Activated T-helper 1 cell treated with anti-CD3 and anti-CD28 coated beads, Interleukin-12 subunit alpha, Interleukin-12 subunit beta, Interleukin-2, Interleukin-4 antibody, amounts not matched to agents 30 ng/mL and 10 ng/mL and 1 ng/mL, durations not matched to agents 14 hours and 24 hours and 36 hours (primary cell): Measurements from ENCODE around the gene RASGEF1C. TPM values are rescaled to one million over a fixed set of nuclear protein-coding genes. Genes with fewer than 3 reads are reported as not detected.

ENCODE experiments used
- DNase-seq: peaks from one replicate; pipeline ENCODE4 v3.0.0; 2021; ENCODE audit warnings: low spot score
- H3K27ac Mint-ChIP-seq: one replicate; pipeline ENCODE4 v1.8.0; 2021; ENCODE audit warnings: mild to moderate bottlenecking, mixed read lengths
- H3K27me3 Mint-ChIP-seq: one replicate; pipeline ENCODE4 v1.8.0; 2022; ENCODE audit warnings: mild to moderate bottlenecking, moderate library complexity, mixed read lengths; ENCODE audit not compliant: insufficient read depth
- H3K36me3 Mint-ChIP-seq: one replicate; pipeline ENCODE4 v1.8.0; 2021; ENCODE audit warnings: low read depth, mixed read lengths
- H3K4me1 Mint-ChIP-seq: one replicate; pipeline ENCODE4 v1.8.0; 2021; ENCODE audit warnings: low read depth, mixed read lengths
- H3K4me3 Mint-ChIP-seq: one replicate; pipeline ENCODE4 v1.8.0; 2021; ENCODE audit warnings: mild to moderate bottlenecking, moderate library complexity, mixed read lengths
- H3K9me3 Mint-ChIP-seq: one replicate; pipeline ENCODE4 v1.8.0; 2021; ENCODE audit warnings: mixed read lengths
- intact Hi-C: fragments of 100-400 bp; cut with micrococcal nuclease; formaldehyde crosslinking; loops from one replicate; pipeline ENCODE4 v1.15.1; 2024
- total RNA-seq: library from RNA; stranded (reverse); gene quantifications from 2 replicates; pipeline ENCODE4 v1.2.3, GENCODE V29; 2022

RASGEF1C gene
- total RNA-seq, 1 donor from 2014 or later, result not detected

DNA sequence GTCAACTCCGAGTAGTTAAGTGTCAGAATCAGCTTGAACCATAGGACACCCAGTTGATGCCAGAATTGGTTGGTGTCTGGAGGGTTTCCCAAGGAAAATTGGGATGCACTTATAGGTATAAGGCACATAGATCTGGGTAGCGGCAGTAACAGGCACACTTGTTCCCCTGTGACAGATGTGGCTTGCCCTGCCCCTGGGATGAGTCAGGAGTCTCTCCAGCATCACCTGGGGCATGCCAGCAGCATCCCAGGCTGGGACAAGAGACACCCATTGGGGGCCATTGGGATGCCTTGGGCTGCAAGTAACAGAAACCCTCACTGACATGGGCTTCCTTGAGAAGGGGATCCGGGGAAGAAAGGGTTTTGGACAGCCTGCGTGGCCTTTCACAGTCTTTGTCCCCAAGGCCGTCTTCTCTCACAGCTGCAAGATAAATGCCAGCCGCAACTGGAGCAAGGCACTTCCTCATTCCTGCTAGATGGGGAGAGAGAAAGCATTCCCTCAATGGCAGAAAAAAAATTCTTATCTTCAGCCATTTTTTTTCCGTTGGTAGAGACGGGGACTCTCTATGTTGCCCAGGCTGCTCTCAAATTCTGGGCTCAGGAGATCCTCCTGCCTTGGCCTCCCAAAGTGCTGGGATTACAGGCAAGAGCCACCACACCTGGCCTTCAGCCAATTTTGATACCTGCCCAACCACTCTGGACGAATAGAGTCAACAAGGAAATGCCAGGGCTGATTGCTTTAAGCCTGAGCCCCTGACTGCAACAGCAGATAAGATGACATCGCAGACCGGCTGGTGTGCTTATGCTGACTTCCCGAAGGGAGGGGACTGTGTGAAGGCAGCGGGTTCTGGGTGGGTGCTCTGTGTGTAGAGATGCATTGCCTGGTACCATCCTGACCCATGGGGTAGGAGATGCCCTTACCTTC is 124.1 kb downstream of the RASGEF1C start:
- no peak overlapping the region for H3K4me3 Mint-ChIP-seq
- H3K9me3 Mint-ChIP-seq, result no peaks in the 10 kb centered on the region
- H3K36me3 Mint-ChIP-seq, result no peaks in the 10 kb centered on the region
- H3K27me3 Mint-ChIP-seq, result peaks cover 10% of the 10 kb centered on the region
- DNase-seq, result no peak
- H3K27ac Mint-ChIP-seq, result no peak overlapping the region
- peaks cover under 1% of the 10 kb centered on the region for H3K4me1 Mint-ChIP-seq
- intact Hi-C loops, result no loop called here

DNA sequence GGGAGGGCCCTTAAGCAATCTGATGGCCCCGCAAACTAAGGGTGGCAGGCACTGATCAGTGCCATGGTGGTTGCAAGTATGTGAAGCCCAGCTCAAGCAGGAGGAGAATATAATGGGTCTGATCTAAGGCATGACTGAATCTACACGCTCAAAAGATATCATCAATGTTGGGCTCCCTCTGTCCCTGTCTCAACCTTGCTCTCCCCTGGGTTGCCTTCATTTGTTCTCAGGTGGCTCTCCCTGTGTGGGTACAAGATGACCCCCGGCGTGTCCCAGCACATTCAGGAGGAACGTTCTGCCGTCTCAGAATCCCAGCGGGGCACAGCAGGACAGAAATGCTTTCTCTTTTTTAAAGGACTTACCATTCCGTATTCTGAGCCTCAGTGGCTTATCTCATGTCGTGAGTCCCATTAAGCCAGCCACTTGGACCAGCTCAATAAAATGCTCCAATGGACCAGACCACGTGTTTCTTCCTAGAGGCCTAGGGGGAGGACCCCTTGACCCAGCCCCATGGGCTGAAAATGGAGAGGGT is 125.4 kb downstream of the RASGEF1C start:
- no peak overlapping the region for H3K27ac Mint-ChIP-seq
- DNase-seq, result no peak
- intact Hi-C loops, result no loop called here
- no peak overlapping the region for H3K4me3 Mint-ChIP-seq
- no peaks in the 10 kb centered on the region for H3K36me3 Mint-ChIP-seq
- no peaks in the 10 kb centered on the region for H3K4me1 Mint-ChIP-seq
- H3K9me3 Mint-ChIP-seq, result no peaks in the 10 kb centered on the region
- peaks cover 20% of the 10 kb centered on the region for H3K27me3 Mint-ChIP-seq

DNA sequence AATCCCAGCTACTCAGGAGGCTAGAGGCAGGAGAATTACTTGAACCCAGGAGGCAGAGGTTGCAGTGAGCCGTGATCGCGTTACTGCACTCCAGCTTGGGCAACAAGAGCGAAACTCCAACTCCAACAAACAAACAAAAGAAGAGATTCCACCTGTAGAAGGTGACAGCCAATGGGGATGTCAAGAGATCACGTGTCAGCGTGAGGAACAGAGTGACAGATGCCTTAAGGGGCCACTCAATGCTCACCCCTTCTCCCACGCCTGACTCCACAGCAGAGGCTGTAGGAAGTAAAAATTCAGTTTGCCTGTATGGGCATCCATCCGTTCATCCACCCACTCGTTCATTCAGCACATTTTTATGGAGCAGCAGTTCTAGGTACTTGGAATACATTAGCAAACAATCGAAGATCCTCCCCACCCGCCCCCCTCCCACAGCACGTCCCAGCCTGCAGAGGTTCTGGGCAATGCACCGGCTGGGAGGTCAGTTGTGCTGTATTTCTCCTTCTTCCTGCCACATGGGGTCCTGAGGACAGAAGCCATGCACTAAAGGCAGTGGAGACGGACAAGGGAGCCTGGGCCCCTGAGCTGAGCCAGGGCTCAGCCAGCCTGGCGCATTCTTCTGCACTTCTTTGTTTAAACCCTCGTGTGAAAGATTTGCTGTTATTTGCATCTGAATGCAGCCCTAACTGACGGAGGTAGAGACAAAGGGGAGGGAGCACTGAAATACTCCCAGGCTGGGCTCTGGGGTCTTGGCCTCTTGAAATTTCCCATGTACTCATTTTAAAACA is 126.2 kb downstream of the RASGEF1C start:
- intact Hi-C loops, result no loop called here
- Mint-ChIP-seq H3K27me3 (peaks cover 19% of the 10 kb centered on the region), H3K4me3 (no peak overlapping the region), H3K4me1 (no peaks in the 10 kb centered on the region), H3K27ac (no peak overlapping the region), H3K9me3 (no peaks in the 10 kb centered on the region), H3K36me3 (no peaks in the 10 kb centered on the region)
- no peak for DNase-seq

DNA sequence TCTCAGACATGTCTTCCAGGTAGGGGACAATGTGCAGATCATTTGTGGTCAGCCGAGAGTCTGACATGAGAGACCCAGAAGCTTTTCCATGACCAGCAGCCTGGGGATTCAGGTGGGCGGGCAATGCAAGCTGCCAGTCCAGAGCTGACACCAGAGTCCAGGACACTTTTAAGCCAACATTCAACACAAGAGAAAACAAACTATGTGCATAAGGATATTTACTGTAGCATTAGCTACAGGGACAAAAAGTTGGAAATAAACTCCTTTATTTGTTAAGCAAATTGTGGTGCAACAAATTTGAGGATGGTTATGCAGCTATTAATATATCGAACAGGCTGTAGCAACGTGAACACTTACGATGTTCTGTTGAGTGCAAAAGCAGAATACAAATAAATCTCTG is 127.5 kb downstream of the RASGEF1C start:
- no peak for DNase-seq
- no peaks in the 10 kb centered on the region for H3K4me1 Mint-ChIP-seq
- intact Hi-C loops, result no loop called here
- no peaks in the 10 kb centered on the region for H3K9me3 Mint-ChIP-seq
- H3K27ac Mint-ChIP-seq, result no peak overlapping the region
- H3K4me3 Mint-ChIP-seq, result no peak overlapping the region
- H3K27me3 Mint-ChIP-seq, result peaks cover 21% of the 10 kb centered on the region
- H3K36me3 Mint-ChIP-seq, result no peaks in the 10 kb centered on the region

DNA sequence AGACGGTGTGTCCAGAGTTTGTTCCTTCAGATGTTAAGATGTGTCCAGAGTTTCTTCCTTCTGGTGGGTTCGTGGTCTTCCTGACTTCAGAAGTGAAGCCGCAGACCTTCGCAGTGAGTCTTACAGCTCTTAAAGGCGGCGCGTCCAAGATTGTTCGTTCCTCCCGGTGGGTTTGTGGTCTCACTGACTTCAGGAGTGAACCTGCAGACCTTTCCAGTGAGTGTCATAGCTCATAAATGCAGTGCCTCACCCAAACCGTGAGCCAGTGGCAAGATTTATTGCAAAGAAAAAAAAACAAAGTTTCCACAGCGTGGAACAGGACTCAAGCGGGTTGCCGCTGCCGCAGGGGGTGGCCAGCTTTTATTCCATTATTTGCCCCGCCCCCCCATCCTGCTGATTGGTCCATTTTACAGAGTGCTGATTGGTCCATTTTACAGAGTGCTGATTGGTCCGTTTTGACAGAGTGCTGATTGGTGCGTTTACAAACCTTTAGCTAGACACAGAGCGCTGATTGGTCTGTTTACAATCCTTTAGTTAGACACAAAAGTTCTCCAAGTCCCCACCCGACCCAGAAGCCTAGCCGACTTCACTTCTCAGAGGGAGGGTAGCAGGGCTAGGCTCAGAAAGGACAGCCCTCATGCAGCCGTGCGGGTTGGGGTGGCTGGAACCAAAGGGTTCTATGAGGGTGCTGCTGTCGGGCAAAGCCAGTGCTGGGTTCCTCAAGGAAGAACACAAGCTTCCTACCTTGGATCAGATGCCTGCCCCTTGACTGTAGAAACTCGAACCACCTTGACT is 128.3 kb downstream of the RASGEF1C start:
- intact Hi-C loops, result no loop called here
- Mint-ChIP-seq H3K9me3 (no peaks in the 10 kb centered on the region), H3K27me3 (peaks cover 21% of the 10 kb centered on the region), H3K4me3 (no peak overlapping the region), H3K4me1 (no peaks in the 10 kb centered on the region), H3K36me3 (no peaks in the 10 kb centered on the region), H3K27ac (no peak overlapping the region)
- DNase-seq, result no peak

DNA sequence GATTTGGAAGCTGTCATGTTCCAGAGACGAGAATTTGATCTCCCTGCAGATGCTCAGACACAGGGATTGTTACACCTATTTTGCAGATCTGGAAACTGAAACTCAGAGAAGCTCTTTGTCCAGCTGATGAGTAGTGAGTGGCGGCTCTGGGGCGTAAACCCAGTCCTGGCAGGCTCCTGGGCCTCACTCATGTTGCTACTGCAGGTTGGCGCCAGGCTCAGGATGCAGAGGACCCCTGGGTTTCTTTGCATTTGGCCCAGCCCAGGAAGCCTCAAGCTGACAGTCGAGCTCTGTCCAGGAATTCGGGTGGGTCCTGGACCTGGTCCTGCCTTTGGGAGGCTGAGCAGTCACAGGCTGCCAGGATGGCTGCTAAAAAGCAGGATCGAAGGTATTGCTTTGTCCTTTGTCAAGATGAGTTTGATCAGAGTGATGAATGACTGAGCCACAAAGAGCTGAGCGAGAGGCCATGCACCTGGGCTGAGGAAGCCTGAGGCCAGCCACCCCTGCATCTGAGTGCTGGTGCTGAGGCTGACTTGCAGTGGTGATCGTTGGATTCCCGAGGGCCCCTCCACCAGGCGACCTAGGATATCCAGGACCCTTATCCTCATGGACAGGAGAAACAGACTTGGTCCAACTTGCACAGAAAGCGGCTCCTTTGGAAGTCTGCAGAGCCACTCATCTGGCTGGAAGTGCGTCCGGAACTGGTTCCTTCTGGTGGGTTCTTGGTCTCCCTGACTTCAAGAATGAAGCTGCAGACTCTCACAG is 129.1 kb downstream of the RASGEF1C start:
- H3K36me3 Mint-ChIP-seq, result no peaks in the 10 kb centered on the region
- H3K4me3 Mint-ChIP-seq, result no peak overlapping the region
- H3K27me3 Mint-ChIP-seq, result peaks cover 21% of the 10 kb centered on the region
- no peak overlapping the region for H3K27ac Mint-ChIP-seq
- no peaks in the 10 kb centered on the region for H3K9me3 Mint-ChIP-seq
- no peaks in the 10 kb centered on the region for H3K4me1 Mint-ChIP-seq
- DNase-seq, result no peak
- intact Hi-C loops, result no loop called here

DNA sequence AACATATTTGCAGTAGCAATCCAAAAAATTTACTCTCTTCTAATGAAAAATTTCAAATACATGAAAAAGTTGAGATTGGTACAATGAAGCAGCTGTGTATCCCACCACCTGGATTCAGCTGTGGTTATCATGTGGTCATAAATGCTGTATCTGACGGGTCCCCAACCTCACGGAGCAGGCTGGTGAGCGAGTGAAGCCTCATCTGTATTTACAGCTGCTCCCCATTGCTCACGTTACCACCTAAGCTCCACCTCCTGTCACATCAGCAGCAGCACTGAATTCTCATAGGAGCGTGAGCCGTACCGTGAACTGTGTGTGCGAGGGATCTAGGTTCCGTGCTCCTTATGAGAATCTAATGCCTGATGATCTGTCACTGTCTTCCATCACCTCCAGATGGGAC is 130.7 kb downstream of the RASGEF1C start:
- intact Hi-C loops, result no loop called here
- Mint-ChIP-seq H3K4me3 (no peak overlapping the region), H3K36me3 (peaks cover 3% of the 10 kb centered on the region), H3K4me1 (no peaks in the 10 kb centered on the region), H3K9me3 (peaks cover 4% of the 10 kb centered on the region), H3K27me3 (peaks cover 26% of the 10 kb centered on the region), H3K27ac (no peak overlapping the region)
- no peak for DNase-seq

DNA sequence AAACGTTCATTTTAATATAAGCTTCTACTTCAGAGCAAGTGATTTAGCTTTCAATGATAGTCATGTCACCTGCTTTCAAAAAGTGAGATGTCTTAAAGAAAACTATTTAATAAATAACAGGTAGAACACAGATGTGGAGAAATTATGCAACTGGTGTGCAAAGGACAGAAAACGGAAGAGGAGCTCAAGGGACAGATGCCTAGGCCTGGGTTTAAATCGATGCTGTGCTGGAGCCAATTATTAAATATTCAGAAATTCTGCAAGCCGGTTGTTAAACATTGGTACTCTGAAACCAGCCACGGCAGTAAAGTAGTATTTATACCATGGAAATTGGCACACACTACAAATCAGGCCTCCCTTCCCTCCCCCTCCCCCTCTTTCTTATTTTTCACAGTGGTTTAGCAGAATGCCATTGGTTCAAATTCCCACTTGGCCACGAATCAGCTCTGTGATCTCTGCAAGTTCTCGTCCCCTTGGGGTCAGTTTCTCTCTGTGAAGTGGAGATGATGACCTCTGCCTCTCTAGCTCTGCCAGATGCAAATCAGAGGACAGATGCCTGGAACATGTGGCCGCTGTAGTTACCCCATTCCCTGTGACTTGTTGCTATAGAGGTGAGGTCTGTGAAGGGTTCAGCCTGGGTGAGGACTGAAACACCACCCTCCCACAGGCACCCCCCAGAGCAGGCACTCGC is 131.3 kb downstream of the RASGEF1C start:
- Mint-ChIP-seq H3K4me3 (no peak overlapping the region), H3K9me3 (peaks cover 7% of the 10 kb centered on the region), H3K27me3 (peaks cover 28% of the 10 kb centered on the region), H3K36me3 (peaks cover 5% of the 10 kb centered on the region), H3K27ac (no peak overlapping the region), H3K4me1 (no peaks in the 10 kb centered on the region)
- no peak for DNase-seq
- intact Hi-C loops, result no loop called here

DNA sequence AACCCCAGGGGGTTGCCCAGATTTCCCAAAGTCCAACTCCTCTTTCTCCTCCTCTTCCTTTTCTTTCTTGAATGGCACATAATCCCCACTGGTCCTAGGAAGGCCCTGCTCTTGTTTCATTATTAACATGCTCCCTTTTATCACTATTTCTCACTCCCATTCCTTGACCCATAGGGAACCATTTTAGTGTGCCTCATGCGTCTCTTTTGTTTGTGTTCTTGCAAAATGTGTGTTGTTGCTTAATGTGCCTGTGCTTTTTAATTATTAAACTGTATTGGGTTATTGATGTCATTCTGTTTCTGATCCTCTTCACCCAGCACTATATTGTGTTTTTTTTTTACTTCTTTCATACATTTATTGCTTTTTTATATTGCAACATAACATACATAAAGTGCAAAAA is 133.3 kb downstream of the RASGEF1C start:
- no peak for DNase-seq
- H3K27ac Mint-ChIP-seq, result no peak overlapping the region
- no peak overlapping the region for H3K4me3 Mint-ChIP-seq
- H3K27me3 Mint-ChIP-seq, result peaks cover 35% of the 10 kb centered on the region
- no peaks in the 10 kb centered on the region for H3K4me1 Mint-ChIP-seq
- H3K9me3 Mint-ChIP-seq, result peaks cover 12% of the 10 kb centered on the region
- H3K36me3 Mint-ChIP-seq, result peaks cover 5% of the 10 kb centered on the region
- intact Hi-C loops, result no loop called here

DNA sequence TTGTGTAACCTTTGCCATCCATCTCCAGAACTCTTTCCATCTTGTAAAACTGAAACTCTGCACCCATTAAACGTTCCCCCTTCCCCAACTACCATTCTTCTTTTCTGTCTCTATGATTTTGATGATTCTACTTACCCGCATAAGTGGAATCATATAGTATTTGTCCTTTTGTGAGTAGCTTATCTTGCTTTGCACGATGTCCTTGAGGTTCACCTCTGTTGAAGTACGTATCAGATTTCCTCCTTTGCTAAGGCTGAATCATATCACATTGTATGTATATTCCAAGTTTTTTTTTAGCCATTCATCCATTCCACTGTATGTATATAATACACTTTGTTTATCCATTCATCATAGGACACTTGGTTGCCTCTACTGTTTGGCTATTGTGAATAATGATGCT is 134.5 kb downstream of the RASGEF1C start:
- intact Hi-C loops, result loop anchor here (5.0 kb wide), 7 partner anchors 167 to 1447 kb away; partner anchors contain the start of genes CLK4, MAPK9, RUFY1 and TBC1D9B
- Mint-ChIP-seq H3K4me3 (no peak overlapping the region), H3K4me1 (peaks cover 5% of the 10 kb centered on the region), H3K27me3 (peaks cover 37% of the 10 kb centered on the region), H3K9me3 (peaks cover 12% of the 10 kb centered on the region), H3K36me3 (peaks cover 5% of the 10 kb centered on the region), H3K27ac (no peak overlapping the region)
- no peak for DNase-seq

DNA sequence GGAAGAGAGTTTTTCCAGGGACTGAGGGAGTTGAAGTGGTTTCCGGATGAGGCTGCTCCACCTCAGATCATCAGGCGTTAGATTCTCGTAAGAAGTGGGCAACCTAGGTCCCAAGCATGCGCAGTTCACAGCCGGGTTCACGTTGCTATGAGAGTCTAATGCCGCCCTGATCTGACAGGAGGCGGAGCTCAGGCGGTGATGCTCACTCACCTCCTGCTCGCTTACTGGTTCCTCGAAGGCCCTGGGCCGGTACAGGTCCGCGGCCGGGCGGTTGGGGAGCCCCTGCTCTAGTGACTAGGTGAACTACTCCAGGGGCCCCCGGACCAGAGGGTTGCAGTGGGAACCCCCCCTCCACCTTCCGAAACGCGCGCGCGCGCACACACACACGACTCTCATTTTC is 136.5 kb downstream of the RASGEF1C start:
- H3K27ac Mint-ChIP-seq, result no peak overlapping the region
- peaks cover 5% of the 10 kb centered on the region for H3K36me3 Mint-ChIP-seq
- H3K4me1 Mint-ChIP-seq, result peaks cover 5% of the 10 kb centered on the region
- peaks cover 40% of the 10 kb centered on the region for H3K27me3 Mint-ChIP-seq
- H3K4me3 Mint-ChIP-seq, result peak overlapping the region; percentile 68
- intact Hi-C loops, result loop anchor here (1.0 to 5.0 kb wide), 8 partner anchors 165 to 1445 kb away; partner anchors contain the start of genes CLK4, MAPK9, MRNIP and RUFY1
- peaks cover 12% of the 10 kb centered on the region for H3K9me3 Mint-ChIP-seq
- DNase-seq, result no peak
